GM21786 (cell line): ENCODE data around the gene ISG20L2.
"Not testable (repeated sequence)": the region's sequence is repeated elsewhere in the genome, so short reads cannot be mapped to it uniquely, and the experiment has no call there.

Experiments
- ATAC-seq: cut with Tn5 transposase; IDR thresholded peaks from one replicate; pipeline ENCODE4 v1.9.1; 2021; ENCODE audit not compliant: unreplicated experiment

ISG20L2 gene

GRCh38 chr1:156728599-156729462, at the start of gene ISG20L2:
ISG20L2 (minus strand) TSS chr1:156728766; CDS start chr1:156727652, 1,114 bp downstream.
- peak; percentile 90 for ATAC-seq

- ATAC-seq, result no peak
Observed at GRCh38 chr1:156777573-156777972, 49.0 kb upstream of the ISG20L2 start.

- ATAC-seq, result no peak
Observed at GRCh38 chr1:156776942-156777341, 48.4 kb upstream of the ISG20L2 start.

- no peak for ATAC-seq
Observed at GRCh38 chr1:156775799-156776198, 47.2 kb upstream of the ISG20L2 start.

GRCh38 chr1:156773607-156774006, 45.0 kb upstream of the ISG20L2 start:
- no peak for ATAC-seq

- no peak for ATAC-seq
Observed at GRCh38 chr1:156772728-156773497, 44.3 kb upstream of the ISG20L2 start.

- ATAC-seq, result no peak
Observed at GRCh38 chr1:156772222-156772621, 43.7 kb upstream of the ISG20L2 start.

- ATAC-seq, result no peak
Observed at GRCh38 chr1:156768610-156769295, 40.2 kb upstream of the ISG20L2 start.

GRCh38 chr1:156767879-156768604, 39.5 kb upstream of the ISG20L2 start:
- no peak for ATAC-seq

GRCh38 chr1:156767101-156767878, 38.7 kb upstream of the ISG20L2 start, which contains the start of gene PRCC:
PRCC (plus strand) TSS chr1:156767535; CDS start chr1:156767772, 237 bp downstream.
- peak; percentile 95 for ATAC-seq

GRCh38 chr1:156766298-156767100, 37.9 kb upstream of the ISG20L2 start:
- peak; percentile 1 for ATAC-seq

GRCh38 chr1:156765666-156766065, 37.1 kb upstream of the ISG20L2 start:
- no peak for ATAC-seq

- ATAC-seq, result not testable (repeated sequence)
Observed at GRCh38 chr1:156765136-156765535, 36.6 kb upstream of the ISG20L2 start.

- no peak for ATAC-seq
Observed at GRCh38 chr1:156760796-156761104, 32.2 kb upstream of the ISG20L2 start.

- no peak for ATAC-seq
Observed at GRCh38 chr1:156760092-156760795, 31.7 kb upstream of the ISG20L2 start.

- ATAC-seq, result not testable (repeated sequence)
Observed at GRCh38 chr1:156757572-156758253, 29.1 kb upstream of the ISG20L2 start.

- ATAC-seq, result no peak
Observed at GRCh38 chr1:156756355-156756754, 27.8 kb upstream of the ISG20L2 start.

GRCh38 chr1:156755527-156755950, 27.0 kb upstream of the ISG20L2 start:
- ATAC-seq, result no peak
